Tibial nerve (tissue), 4 donors: ENCODE results near the gene CREM.

Experiments used
- EP300 ChIP-seq, 2 donors: sonication (generic); formaldehyde crosslinking; IDR thresholded peaks; one replicate each; pipeline ENCODE4 v1.6.1; 2017; ENCODE audit warnings: antibody characterized with exemption in 2 of 2, mild to moderate bottlenecking in 1 of 2
- POLR2A ChIP-seq, 2 donors: fragments of 450-650 bp; IDR thresholded peaks; one replicate each; pipeline ENCODE4 v1.6.1; 2017; ENCODE audit warnings: antibody characterized with exemption in 2 of 2, mild to moderate bottlenecking in 2 of 2, moderate library complexity in 2 of 2
- TF ChIP-seq, protein P1 (sequence below), 5 experiments: fragments of 200-600 bp in 3 of 5; fragments of 450-650 bp in 2 of 5; sonication (generic) in 3 of 5; IDR thresholded peaks; one replicate each; pipeline ENCODE4 v1.5.1; 2016 to 2019; ENCODE audit warnings: antibody characterized with exemption in 5 of 5, mild to moderate bottlenecking in 3 of 5, moderate library complexity in 2 of 5

- TF ChIP-seq EP300 (IDR thresholded peaks at IDR 0.05) = no peak
- TF ChIP-seq, protein P1, sequence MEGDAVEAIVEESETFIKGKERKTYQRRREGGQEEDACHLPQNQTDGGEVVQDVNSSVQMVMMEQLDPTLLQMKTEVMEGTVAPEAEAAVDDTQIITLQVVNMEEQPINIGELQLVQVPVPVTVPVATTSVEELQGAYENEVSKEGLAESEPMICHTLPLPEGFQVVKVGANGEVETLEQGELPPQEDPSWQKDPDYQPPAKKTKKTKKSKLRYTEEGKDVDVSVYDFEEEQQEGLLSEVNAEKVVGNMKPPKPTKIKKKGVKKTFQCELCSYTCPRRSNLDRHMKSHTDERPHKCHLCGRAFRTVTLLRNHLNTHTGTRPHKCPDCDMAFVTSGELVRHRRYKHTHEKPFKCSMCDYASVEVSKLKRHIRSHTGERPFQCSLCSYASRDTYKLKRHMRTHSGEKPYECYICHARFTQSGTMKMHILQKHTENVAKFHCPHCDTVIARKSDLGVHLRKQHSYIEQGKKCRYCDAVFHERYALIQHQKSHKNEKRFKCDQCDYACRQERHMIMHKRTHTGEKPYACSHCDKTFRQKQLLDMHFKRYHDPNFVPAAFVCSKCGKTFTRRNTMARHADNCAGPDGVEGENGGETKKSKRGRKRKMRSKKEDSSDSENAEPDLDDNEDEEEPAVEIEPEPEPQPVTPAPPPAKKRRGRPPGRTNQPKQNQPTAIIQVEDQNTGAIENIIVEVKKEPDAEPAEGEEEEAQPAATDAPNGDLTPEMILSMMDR (IDR thresholded peaks at IDR 0.05) = no peak
- TF ChIP-seq POLR2A (IDR thresholded peaks at IDR 0.05) = no peak
These were observed 92.6 kb downstream of the CREM start for GRCh38 chr10:35219292-35219691.
